ENCODE measurements around the gene CDK6.
"Not testable (repeated sequence)": the region's sequence is repeated elsewhere in the genome, so short reads cannot be mapped to it uniquely, and the experiment has no call there.

The CDK6 gene

DNA sequence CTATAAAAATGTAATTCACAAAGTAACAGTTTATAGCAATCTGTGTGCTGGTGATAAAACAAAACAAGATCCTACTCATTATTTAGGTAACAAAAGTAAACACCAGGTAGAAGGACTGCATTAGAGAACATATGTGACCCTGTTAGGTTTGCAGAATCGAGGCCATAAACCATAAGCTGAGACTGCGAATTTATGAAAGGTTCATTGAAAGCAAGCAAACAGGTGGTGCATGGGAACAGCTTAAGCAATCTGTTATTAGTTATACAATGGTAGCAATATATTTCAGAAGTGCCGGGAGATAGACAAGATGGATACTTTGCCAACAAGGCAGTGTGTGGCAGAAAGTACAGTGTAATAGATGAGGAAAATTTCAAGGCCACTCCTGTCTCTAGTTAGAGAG is 222.7 kb downstream of the CDK6 start:
- FAIRE-seq = no peak

GRCh38 chr7:92613214-92613613 is 223.2 kb downstream of the CDK6 start:
- no peak for FAIRE-seq

DNA sequence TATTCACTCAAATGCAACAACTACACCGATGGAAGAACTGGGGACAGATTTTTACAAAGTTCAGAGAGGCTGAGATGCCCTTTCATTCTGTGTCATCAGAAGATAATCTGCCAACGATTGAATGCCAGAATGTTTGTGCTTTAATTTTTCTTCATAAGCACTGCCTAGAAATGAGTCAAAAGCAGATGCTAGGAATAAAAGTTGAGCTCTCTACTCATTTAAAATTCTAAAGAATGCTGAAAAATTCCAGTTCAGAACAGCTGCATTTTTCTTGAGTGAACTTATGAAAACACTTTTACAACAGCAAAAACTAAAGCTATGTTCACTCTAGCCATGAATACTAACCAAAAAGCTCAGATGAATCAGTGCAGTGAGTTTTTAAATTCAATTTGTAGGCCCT is 223.9 kb downstream of the CDK6 start:
- FAIRE-seq = no peak

GRCh38 chr7:92611735-92612134 is 224.6 kb downstream of the CDK6 start:
- FAIRE-seq = no peak

- peak; percentile 70 for FAIRE-seq
These were observed 226.4 kb downstream of the CDK6 start for GRCh38 chr7:92609921-92610518.

GRCh38 chr7:92608380-92609322 is 227.7 kb downstream of the CDK6 start:
- FAIRE-seq = peak; percentile 23

DNA sequence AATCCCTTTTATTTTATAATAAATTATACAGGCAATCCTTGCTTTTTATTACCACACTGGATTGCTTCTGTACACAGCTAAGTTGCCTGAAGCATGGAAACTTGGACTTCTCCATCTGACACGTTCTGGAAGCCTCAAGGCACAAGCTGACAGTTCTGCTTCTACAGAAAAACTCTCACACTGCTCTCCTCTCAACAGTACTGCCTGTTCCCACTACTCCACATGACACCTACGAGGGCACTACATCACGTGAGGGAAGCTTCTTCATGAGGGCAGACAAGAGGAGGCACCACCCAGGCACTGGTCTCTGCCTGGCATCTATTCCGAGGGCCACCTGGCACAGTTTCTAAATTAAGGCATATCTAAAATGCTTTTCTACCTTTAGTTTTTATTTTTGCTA is 229.4 kb downstream of the CDK6 start:
- no peak for FAIRE-seq

- not testable (repeated sequence) for FAIRE-seq
These were observed 231.9 kb downstream of the CDK6 start for GRCh38 chr7:92604517-92604916.

DNA sequence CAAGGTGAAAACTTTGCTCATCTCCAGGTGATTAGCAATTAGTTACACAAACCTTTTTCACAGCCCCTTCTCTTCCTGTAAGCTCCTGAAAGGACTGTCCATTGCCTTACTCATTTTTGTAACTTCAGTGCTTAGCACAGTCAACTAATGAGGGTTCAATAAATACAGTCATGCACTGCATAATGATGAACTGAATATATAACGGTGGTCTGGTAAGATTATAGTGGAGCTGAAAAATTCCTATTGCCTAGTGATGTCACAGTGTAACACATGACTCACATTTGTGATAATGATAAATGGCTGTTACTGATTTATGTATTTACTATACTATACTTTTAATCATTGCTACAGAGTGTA is 233.3 kb downstream of the CDK6 start:
- FAIRE-seq = no peak

GRCh38 chr7:92602352-92603088 is 233.9 kb downstream of the CDK6 start:
- no peak for FAIRE-seq

- FAIRE-seq = no peak
These were observed 237.9 kb downstream of the CDK6 start for GRCh38 chr7:92598310-92598981.

DNA sequence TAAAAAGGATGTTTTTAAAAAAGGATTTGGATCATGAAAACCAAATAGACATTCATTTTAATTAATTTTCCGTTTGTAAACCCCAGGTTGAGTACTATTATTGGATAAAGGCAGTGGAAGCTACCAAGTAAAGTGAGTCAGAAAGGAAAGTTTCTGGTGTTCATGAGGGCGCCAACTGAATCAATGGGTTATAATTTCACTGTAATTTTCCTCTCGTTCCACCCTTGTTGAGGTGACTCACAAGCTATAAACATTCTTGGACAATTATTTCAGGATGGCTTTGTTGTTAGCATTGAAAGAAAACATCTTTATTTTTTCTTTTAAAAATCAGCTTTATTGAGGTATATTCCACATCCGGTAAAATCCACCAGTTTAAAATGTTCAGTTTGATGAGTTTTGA is 241.1 kb downstream of the CDK6 start:
- no peak for FAIRE-seq

DNA sequence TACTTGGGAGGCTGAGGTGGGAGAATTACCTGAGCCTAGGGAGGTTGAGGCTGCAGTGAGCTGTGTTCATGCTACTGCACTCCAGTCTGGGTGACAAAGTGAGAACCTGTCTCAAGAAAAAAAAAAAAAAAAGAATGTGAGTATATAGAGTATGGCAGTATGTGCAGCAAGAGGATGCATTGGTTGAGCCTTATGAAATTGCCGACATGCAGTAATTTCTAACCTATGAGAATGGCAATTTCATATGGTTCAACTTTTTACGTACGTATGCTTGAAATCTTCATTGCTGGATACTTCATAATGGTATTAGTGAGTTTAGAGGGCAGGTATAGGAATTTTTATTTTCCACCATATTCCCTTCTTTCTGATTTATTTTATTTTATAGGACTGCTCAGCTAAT is 241.6 kb downstream of the CDK6 start:
- no peak for FAIRE-seq

DNA sequence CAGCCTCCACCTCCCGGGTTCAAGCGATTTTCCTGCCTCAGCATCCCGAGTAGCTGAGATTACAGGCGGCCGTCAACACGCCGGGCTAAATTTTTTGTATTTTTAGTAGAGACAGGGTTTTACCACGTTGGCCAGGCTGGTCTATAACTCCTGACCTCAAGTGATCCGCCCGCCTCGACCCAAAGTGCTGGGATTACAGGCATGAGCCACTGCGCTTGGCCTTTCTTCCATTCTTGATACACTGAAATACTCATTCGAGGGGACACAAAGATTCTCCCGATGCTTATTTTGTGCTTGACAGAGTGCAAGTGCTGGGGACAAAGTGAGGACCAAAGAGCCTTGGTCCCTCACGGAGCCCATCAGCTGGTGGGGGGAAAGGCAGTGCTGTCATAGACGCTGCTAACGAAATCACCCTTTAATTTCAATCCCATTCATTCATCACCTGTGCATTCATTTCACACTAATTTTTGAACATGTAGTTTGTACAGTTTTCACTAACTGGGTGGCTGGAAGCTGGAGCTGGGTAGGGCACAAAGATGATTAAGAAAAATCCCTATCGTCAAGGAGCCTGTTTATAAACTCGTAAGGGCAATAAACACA is 245.6 kb downstream of the CDK6 start:
- no peak for FAIRE-seq

- FAIRE-seq = no peak
These were observed 247.3 kb downstream of the CDK6 start for GRCh38 chr7:92589056-92589455.

DNA sequence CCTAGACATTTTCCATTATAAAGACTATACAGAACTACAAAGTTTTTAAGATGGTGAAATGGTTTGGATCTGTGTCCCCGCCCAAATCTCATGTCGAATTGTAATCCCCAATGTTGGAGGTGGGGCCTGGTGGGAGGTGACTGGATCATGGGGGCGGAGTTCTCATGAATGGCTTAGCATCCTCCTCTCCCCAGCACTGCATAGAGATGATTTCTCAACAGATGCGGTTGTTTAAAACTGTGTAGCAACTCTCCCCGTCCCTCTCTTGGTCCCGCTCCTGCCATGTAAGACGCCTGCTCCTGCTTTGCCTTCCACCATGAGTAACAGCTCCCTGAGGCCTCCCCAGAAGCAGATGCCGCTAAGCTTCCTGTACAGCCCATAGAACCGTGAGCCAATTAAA is 247.8 kb downstream of the CDK6 start:
- FAIRE-seq = no peak

GRCh38 chr7:92586841-92587240 is 249.5 kb downstream of the CDK6 start:
- no peak for FAIRE-seq

DNA sequence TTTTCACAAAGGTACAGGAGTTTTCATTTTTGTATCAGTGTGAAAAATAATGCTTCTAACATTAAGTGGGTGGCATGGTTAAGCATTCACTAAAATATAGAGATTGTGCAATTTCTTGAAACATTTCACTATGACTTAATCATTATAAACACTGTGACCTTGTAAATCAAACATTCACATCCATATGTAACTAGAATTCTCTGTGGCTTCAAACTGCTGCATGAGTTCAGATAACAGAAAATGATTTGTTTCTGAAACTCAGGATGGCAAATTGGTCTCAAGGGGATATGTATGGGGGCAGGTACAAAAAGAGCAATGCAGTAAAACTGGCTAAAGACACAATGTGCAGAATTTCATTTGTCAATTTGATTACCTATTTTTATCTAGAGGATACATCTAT is 250.0 kb downstream of the CDK6 start:
- FAIRE-seq = no peak

DNA sequence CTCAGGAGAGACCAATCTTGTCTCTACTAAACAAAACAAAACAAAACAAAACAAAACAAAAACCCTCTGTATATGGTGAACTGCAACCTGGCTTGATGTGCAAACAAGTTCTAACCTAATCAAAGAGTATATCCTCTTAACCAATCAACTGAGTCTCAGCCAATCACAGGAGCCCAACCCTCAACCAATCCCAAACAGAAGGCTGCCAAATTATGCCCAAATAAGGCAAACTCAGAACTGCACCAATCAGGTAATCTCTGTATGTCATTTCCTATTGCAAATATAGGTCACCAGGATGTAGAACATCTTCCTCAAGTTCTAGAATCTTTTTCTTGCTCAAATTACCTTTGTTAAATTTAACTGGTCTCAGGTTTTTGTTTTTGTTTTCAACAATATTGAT is 251.4 kb downstream of the CDK6 start:
- no peak for FAIRE-seq

DNA sequence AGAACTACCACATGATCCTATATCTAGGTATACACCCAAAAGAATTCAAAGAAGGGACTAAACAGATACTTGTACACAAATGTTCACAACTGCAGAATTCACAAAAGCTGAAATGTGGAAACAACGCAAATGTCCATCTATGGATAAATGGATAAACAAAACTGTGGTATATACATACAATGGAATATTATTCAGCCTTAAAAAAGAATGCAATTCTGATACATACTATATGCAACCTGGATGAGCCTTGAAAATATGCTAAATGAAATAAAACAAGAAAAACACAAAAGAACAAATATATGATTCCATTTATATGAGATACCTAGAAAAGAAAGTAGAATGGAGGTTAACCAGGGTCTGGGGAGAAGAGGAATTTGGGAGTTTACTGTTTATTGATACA is 253.4 kb downstream of the CDK6 start:
- FAIRE-seq = no peak

DNA sequence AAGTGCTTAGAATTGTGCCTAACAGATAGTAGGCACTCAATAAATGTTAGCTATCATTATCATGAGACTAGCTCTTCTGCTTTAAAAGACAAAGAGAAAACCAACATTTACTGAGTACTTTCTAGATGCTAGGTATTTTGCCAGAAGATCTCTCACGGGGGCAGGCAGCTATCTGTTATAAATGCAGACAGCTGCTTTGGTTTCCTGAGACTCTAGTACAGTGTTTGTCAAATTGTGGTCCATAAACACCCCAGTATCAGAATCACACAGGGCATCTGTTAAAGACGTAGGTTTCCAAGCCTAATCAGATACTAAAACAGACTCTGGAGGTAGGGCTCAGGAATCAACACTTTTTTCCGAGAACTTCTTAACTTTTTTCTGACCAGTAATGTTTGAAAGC is 260.1 kb downstream of the CDK6 start:
- no peak for FAIRE-seq

- FAIRE-seq = no peak
These were observed 267.2 kb downstream of the CDK6 start for GRCh38 chr7:92569137-92569536.

DNA sequence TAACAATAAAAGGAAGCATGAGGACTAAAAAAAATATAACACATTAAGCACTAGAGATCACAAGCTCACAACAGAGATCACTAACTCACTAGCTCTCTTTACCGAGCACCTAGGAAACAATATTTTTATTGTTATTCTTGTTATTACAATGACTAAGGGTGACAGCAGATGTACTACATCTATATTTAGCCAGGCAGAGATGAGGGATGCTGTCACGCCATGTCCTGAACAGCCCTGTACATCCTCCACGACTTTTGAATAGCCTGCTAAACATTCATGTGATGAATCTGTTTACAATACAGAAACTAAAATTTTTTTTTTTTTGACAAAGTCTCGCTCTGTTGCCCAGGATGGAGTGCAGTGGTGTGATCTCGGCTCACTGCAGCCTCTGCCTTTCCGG is 268.9 kb downstream of the CDK6 start:
- FAIRE-seq = no peak
